ENCODE results near the gene ZNFX1. TPM values are rescaled to one million over a fixed set of nuclear protein-coding genes. Genes with fewer than 3 reads are reported as not detected.

ZNFX1 gene
- total and polyA plus RNA-seq, 2 donors from 2014 or later: 8.0 to 44.0 TPM

- DNase-seq: no peak
- no peak overlapping the region for H3K27ac ChIP-seq (ENCODE audit: low read depth in 2 of 2, low read length in 2 of 2)
Observed at GRCh38 chr20:49210101-49210756, 67.6 kb downstream of the ZNFX1 start.

DNA sequence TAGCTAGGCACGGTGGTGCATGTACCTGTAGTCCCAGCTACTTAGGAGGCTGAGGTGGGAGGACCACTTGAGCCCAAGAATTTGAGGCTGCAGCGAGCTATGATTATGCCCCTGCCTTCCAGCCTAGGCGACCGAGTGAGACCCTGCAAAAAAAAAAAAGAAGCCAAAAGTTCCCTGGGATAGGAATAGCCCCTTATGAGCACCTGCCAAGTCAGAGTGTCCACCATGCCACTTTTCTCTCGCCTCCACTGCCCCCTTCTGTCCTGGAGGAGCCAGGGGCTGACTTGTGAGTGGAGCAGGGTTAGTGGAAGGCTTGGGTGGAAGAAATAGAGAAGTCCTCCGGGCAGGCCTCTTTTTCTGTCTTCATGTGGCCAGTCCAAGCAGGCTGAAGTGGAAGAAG, 70.8 kb downstream of the ZNFX1 start:
- Histone ChIP-seq H3K9me3 (ENCODE audit: control insufficient read depth in 2 of 3, insufficient read depth in 1 of 3, low read length in 3 of 3) (no peaks in the 10 kb centered on the region), H3K4me1 (ENCODE audit: control insufficient read depth in 2 of 3, insufficient read depth in 2 of 3, low read depth in 1 of 3, low read length in 3 of 3) (no peaks in the 10 kb centered on the region), H3K4me3 (ENCODE audit: low read length in 3 of 3) (no peak overlapping the region), H3K27me3 (ENCODE audit: control insufficient read depth, insufficient read depth, low read length) (no peaks in the 10 kb centered on the region), H3K9ac (ENCODE audit: low read length in 3 of 3) (no peak overlapping the region), H3K36me3 (ENCODE audit: control insufficient read depth in 2 of 3, insufficient read depth in 3 of 3, low read length in 3 of 3) (no peaks in the 10 kb centered on the region), H3K27ac (ENCODE audit: low read depth in 2 of 2, low read length in 2 of 2) (no peak overlapping the region)
- FAIRE-seq (no peak), DNase-seq (no peak)
- intact Hi-C loops (cut with DNase I): no loop called here
- TF ChIP-seq, protein P1, sequence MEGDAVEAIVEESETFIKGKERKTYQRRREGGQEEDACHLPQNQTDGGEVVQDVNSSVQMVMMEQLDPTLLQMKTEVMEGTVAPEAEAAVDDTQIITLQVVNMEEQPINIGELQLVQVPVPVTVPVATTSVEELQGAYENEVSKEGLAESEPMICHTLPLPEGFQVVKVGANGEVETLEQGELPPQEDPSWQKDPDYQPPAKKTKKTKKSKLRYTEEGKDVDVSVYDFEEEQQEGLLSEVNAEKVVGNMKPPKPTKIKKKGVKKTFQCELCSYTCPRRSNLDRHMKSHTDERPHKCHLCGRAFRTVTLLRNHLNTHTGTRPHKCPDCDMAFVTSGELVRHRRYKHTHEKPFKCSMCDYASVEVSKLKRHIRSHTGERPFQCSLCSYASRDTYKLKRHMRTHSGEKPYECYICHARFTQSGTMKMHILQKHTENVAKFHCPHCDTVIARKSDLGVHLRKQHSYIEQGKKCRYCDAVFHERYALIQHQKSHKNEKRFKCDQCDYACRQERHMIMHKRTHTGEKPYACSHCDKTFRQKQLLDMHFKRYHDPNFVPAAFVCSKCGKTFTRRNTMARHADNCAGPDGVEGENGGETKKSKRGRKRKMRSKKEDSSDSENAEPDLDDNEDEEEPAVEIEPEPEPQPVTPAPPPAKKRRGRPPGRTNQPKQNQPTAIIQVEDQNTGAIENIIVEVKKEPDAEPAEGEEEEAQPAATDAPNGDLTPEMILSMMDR (IDR thresholded peaks at IDR 0.05; ENCODE audit: borderline replicate concordance, extremely low read depth, insufficient read depth): no peak

More at GRCh38 chr20:49210101-49210756, 67.6 kb downstream of the ZNFX1 start:
- Histone ChIP-seq H3K9ac (ENCODE audit: low read length in 3 of 3) (no peak overlapping the region), H3K36me3 (ENCODE audit: control insufficient read depth in 2 of 3, insufficient read depth in 3 of 3, low read length in 3 of 3) (no peaks in the 10 kb centered on the region), H3K4me1 (ENCODE audit: control insufficient read depth in 2 of 3, insufficient read depth in 2 of 3, low read depth in 1 of 3, low read length in 3 of 3) (no peaks in the 10 kb centered on the region), H3K9me3 (ENCODE audit: control insufficient read depth in 2 of 3, insufficient read depth in 1 of 3, low read length in 3 of 3) (no peaks in the 10 kb centered on the region), H3K27me3 (ENCODE audit: control insufficient read depth, insufficient read depth, low read length) (no peaks in the 10 kb centered on the region), H3K4me3 (ENCODE audit: low read length in 3 of 3) (no peak overlapping the region)
- intact Hi-C loops (cut with DNase I): no loop called here
- no peak for FAIRE-seq
- TF ChIP-seq, protein P1 (IDR thresholded peaks at IDR 0.05; ENCODE audit: borderline replicate concordance, extremely low read depth, insufficient read depth): no peak

DNA sequence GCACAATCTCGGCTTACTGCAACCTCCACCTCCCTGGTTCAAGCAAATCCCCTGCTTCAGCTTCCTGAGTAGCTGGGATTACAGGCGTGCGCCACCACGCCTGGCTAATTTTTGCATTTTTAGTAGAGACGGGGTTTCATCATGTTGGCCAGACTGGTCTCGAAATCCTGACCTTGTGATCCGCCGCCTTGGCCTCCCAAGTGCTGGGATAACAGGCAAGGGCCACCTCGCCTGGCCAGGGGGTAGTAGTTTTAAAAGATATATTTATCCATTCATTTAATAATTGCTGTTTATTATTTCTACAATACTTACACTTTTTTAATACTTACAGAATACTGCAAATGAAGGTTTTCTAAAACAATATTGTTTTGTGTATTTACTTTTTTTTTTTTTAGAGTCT, 74.1 kb downstream of the ZNFX1 start:
- no peaks in the 10 kb centered on the region for H3K9me3 ChIP-seq (ENCODE audit: control insufficient read depth in 2 of 3, insufficient read depth in 1 of 3, low read length in 3 of 3)
- DNase-seq: no peak
- TF ChIP-seq, protein P1 (IDR thresholded peaks at IDR 0.05; ENCODE audit: borderline replicate concordance, extremely low read depth, insufficient read depth): no peak

DNA sequence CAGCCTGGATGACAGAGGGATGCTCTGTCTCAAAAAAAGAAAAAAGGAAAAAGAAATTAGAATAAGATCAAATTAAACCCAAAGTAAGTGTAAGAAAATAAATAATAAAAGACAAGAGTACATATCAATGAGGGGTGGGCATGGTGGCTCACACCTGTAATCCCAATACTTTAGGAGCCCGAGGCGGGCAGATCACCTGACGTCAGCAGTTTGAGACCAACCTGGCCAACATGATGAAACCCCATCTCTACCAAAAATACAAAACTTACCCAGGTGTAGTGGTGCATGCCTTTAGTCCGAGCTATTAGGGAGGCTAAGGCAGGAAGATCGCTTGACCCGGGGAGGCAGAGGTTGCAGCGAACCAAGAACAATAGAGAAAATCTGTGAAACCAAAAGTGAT, 74.8 kb downstream of the ZNFX1 start:
- Histone ChIP-seq H3K36me3 (ENCODE audit: control insufficient read depth in 2 of 3, insufficient read depth in 3 of 3, low read length in 3 of 3) (no peaks in the 10 kb centered on the region), H3K27ac (ENCODE audit: low read depth in 2 of 2, low read length in 2 of 2) (no peak overlapping the region), H3K9me3 (ENCODE audit: control insufficient read depth in 2 of 3, insufficient read depth in 1 of 3, low read length in 3 of 3) (no peaks in the 10 kb centered on the region), H3K9ac (ENCODE audit: low read length in 3 of 3) (no peak overlapping the region), H3K27me3 (ENCODE audit: control insufficient read depth, insufficient read depth, low read length) (no peaks in the 10 kb centered on the region), H3K4me3 (ENCODE audit: low read length in 3 of 3) (no peak overlapping the region), H3K4me1 (ENCODE audit: control insufficient read depth in 2 of 3, insufficient read depth in 2 of 3, low read depth in 1 of 3, low read length in 3 of 3) (no peaks in the 10 kb centered on the region)
- TF ChIP-seq, protein P1 (IDR thresholded peaks at IDR 0.05; ENCODE audit: borderline replicate concordance, extremely low read depth, insufficient read depth): no peak
- no peak for FAIRE-seq
- DNase-seq: no peak
- intact Hi-C loops (cut with DNase I): no loop called here

More for the DNA sequence above, 74.1 kb downstream of the ZNFX1 start:
- no peak overlapping the region for H3K9ac ChIP-seq (ENCODE audit: low read length in 3 of 3)
- no peak overlapping the region for H3K4me3 ChIP-seq (ENCODE audit: low read length in 3 of 3)
- no peaks in the 10 kb centered on the region for H3K27me3 ChIP-seq (ENCODE audit: control insufficient read depth, insufficient read depth, low read length)
- no peaks in the 10 kb centered on the region for H3K36me3 ChIP-seq (ENCODE audit: control insufficient read depth in 2 of 3, insufficient read depth in 3 of 3, low read length in 3 of 3)
- FAIRE-seq: no peak
- no peak overlapping the region for H3K27ac ChIP-seq (ENCODE audit: low read depth in 2 of 2, low read length in 2 of 2)
- intact Hi-C loops (cut with DNase I): no loop called here
- no peaks in the 10 kb centered on the region for H3K4me1 ChIP-seq (ENCODE audit: control insufficient read depth in 2 of 3, insufficient read depth in 2 of 3, low read depth in 1 of 3, low read length in 3 of 3)
